Mucosa of descending colon (tissue), 3 donors: Measurements from ENCODE around the gene SPATA25. TPM values are rescaled to one million over a fixed set of nuclear protein-coding genes. Genes with fewer than 3 reads are reported as not detected.

Experiments used
- ATAC-seq: fragments of 200-7000 bp; cut with Tn5 transposase; one replicate; pipeline ENCODE4 v1.9.1; 2020; ENCODE audit warnings: mild to moderate bottlenecking, moderate library complexity
- DNase-seq, 3 donors: peaks; one replicate each; pipeline ENCODE4 v3.0.0-alpha.2; 2020
- H3K36me3 ChIP-seq: fragments of 200-600 bp; one replicate; pipeline ENCODE4 v1.8.0; 2021; ENCODE audit warnings: low read depth, mild to moderate bottlenecking
- H3K4me1 ChIP-seq: fragments of 200-600 bp; one replicate; pipeline ENCODE4 v1.8.0; 2021; ENCODE audit warnings: low read depth, mild to moderate bottlenecking
- H3K4me3 ChIP-seq: fragments of 200-600 bp; one replicate; pipeline ENCODE4 v1.8.0; 2021; ENCODE audit warnings: mild to moderate bottlenecking
- H3K9me3 ChIP-seq: fragments of 200-600 bp; one replicate; pipeline ENCODE4 v1.8.0; 2021; ENCODE audit warnings: mild to moderate bottlenecking
- intact Hi-C, 2 donors: fragments of 100-400 bp; cut with DNase I in 1 of 2; cut with micrococcal nuclease in 1 of 2; formaldehyde crosslinking; loops; one replicate each; pipeline versions ENCODE4 v1.11.0 to v1.11.1; 2022; cut with DNase I, micrococcal nuclease
- total RNA-seq, 3 donors: library from RNA; stranded (reverse); fragmentation: NEBNext Ultra II Directional in 2 of 3; extraction: Animal tissue kit (Norgen Biotek cat#: 25700) in 2 of 3; gene quantifications; one replicate each; pipeline versions ENCODE4 v1.2.1 to v1.2.4, GENCODE V29; 2021 to 2023
- TF ChIP-seq, protein P1 (sequence below): fragments of 200-600 bp; IDR thresholded peaks from one replicate; pipeline ENCODE4 v1.8.0; 2022; ENCODE audit warnings: antibody characterized with exemption, mild to moderate bottlenecking
- donor health status: DM: no; HTN: no; CAD: no; lungs with moderate emphysema.
- donor health status: DM: no; HTN: no; CAD: no.
- donor health status: DM: no; HTN: yes; CAD: no.

The SPATA25 gene
- total RNA-seq, 3 donors from 2014 or later = 3.9 to 6.0 (median 4.1) TPM

DNA sequence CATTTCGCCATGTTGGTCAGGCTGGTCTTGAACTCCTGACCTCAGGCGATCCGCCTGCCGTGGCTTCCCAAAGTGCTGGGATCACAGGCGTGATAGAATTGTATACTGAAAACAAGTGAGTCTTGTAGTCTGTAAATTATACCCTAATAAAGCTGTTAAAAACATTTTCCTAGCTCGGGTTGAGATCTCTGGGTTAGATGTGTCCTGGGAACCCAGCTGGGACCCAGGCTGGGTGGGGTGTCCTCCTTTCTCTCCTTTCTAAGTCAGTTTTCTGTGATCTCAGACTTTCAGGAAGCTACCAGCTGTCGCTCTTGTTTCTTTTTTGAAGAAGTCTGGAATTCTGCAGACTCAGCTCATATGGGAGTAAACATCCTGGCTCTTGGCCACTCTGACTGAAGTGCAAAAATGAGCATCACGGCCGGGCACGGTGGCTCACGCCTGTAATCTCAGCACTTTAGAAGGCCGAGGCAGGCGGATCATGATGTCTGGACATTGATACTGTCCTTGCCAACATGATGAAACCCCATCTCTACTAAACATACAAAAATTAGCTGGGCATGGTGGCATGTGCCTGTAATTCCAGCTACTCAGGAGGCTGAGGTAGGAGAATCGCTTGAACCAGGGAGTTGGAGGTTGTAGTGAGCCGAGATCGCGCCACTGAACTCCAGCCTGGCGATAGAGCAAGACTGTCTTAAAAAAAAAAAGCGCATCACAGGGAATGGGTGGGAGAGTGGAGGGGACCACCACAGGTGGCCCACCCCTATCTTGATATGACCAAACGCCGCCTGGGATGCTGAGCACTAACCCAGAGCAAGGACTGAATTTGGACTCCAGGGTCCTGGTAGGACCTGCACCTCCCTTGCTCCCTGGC, 37.2 kb upstream of the SPATA25 start:
- Histone ChIP-seq H3K36me3 (no peaks in the 10 kb centered on the region), H3K9me3 (no peaks in the 10 kb centered on the region), H3K4me3 (no peak overlapping the region), H3K4me1 (no peaks in the 10 kb centered on the region)
- peak in 2 of 3 donors; percentile 51 to 59 for DNase-seq
- TF ChIP-seq, protein P1, sequence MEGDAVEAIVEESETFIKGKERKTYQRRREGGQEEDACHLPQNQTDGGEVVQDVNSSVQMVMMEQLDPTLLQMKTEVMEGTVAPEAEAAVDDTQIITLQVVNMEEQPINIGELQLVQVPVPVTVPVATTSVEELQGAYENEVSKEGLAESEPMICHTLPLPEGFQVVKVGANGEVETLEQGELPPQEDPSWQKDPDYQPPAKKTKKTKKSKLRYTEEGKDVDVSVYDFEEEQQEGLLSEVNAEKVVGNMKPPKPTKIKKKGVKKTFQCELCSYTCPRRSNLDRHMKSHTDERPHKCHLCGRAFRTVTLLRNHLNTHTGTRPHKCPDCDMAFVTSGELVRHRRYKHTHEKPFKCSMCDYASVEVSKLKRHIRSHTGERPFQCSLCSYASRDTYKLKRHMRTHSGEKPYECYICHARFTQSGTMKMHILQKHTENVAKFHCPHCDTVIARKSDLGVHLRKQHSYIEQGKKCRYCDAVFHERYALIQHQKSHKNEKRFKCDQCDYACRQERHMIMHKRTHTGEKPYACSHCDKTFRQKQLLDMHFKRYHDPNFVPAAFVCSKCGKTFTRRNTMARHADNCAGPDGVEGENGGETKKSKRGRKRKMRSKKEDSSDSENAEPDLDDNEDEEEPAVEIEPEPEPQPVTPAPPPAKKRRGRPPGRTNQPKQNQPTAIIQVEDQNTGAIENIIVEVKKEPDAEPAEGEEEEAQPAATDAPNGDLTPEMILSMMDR = no peak
- intact Hi-C loops = no loop called here
- peak; percentile 55 for ATAC-seq

- peak in 1 of 3 donors; percentile 22 for DNase-seq
Measured at GRCh38 chr20:45921337-45922189, 34.1 kb upstream of the SPATA25 start.

DNA sequence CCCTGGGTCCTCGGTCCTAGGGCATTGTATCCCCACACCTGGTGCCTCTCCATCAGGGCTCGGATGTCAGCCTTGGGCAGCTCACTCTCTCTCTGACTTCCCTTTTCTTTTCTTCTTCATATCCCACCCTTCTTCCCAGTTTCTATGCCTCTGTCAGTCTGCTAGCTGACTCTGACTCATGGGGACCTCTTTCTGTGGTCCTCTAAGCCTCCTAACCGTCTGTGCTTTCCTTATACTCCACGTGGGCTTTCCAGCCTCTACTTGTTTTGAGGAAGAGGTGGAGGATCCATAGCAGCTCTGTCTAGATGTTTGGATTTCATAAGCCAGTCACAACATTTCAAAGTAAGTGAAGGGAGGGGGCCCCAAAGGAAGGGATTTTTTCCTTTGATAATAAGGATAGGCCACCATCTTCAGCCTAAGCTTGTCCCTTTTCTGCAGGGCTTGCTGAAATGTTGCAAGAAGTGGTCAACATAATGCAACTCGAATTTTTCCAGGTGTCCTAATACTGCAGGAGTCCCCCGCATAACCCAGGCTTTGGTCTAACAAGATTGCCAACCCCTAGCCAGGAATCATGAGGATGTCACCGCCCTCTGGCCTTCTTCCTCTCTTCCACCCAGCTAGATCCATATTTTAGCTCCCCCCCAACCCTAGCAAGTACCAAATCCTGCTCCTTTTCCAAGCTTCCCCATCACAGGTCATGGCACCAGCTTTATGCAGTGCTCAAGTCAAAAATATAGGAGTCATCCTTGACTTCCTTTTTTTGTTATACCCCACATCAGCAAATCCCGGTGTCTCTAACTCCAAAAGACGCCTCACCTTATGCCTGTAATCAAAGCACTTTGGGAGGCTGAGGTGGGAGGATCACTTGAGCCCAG, 33.3 kb upstream of the SPATA25 start:
- peak in 1 of 3 donors; percentile 2 for DNase-seq
- ATAC-seq = no peak
- peaks cover 7% of the 10 kb centered on the region for H3K4me1 ChIP-seq

More at GRCh38 chr20:45921337-45922189, 34.1 kb upstream of the SPATA25 start:
- no peak for ATAC-seq
- TF ChIP-seq, protein P1 = no peak
- Histone ChIP-seq H3K9me3 (no peaks in the 10 kb centered on the region), H3K4me1 (peaks cover 7% of the 10 kb centered on the region), H3K4me3 (no peak overlapping the region), H3K36me3 (no peaks in the 10 kb centered on the region)
- intact Hi-C loops = no loop called here

GRCh38 chr20:45919542-45920399, 32.3 kb upstream of the SPATA25 start:
- TF ChIP-seq, protein P1 = no peak
- no peak overlapping the region for H3K4me3 ChIP-seq
- intact Hi-C loops = no loop called here
- peaks cover 8% of the 10 kb centered on the region for H3K4me1 ChIP-seq
- ATAC-seq (peak; percentile 17), DNase-seq (peak in 2 of 3 donors; percentile 51 to 58)
- H3K9me3 ChIP-seq = no peaks in the 10 kb centered on the region
- H3K36me3 ChIP-seq = no peaks in the 10 kb centered on the region

More for the DNA sequence above, 33.3 kb upstream of the SPATA25 start:
- Histone ChIP-seq H3K9me3 (no peaks in the 10 kb centered on the region), H3K36me3 (no peaks in the 10 kb centered on the region), H3K4me3 (no peak overlapping the region)
- intact Hi-C loops = no loop called here
- TF ChIP-seq, protein P1 = no peak
